Lung (tissue), 12 donors: ENCODE data around the gene CALB2. TPM values are rescaled to one million over a fixed set of nuclear protein-coding genes. Genes with fewer than 3 reads are reported as not detected.

Experiments used
- ATAC-seq: fragments of 200-7000 bp; cut with Tn5 transposase; one replicate; pipeline ENCODE4 v1.9.1; 2020; ENCODE audit warnings: moderate number of reproducible peaks; ENCODE audit not compliant: insufficient read depth, low FRiP score
- DNase-seq, 3 donors: peaks; one replicate each; pipeline ENCODE4 v3.0.0-alpha.2; 2013 to 2017
- H3K27ac ChIP-seq, 2 donors: one replicate each; pipeline ENCODE4 v1.5.1; 2013; ENCODE audit warnings: mild to moderate bottlenecking in 2 of 2, moderate library complexity in 2 of 2, control low read depth in 1 of 2, inconsistent platforms in 1 of 2, low read depth in 1 of 2, low read length in 1 of 2
- H3K27me3 ChIP-seq, 3 donors: one replicate each; pipeline ENCODE4 v1.5.1; 2013; ENCODE audit warnings: low read length in 2 of 3; ENCODE audit not compliant: control insufficient read depth in 3 of 3, insufficient read depth in 3 of 3
- H3K36me3 ChIP-seq, 4 donors: one replicate each; pipeline ENCODE4 v1.5.1; 2013; ENCODE audit warnings: low read length in 4 of 4, mild to moderate bottlenecking in 1 of 4, moderate library complexity in 1 of 4; ENCODE audit not compliant: control insufficient read depth in 4 of 4, insufficient read depth in 4 of 4
- H3K4me1 ChIP-seq, 5 donors: one replicate each; pipeline ENCODE4 v1.5.1; 2013; ENCODE audit warnings: low read length in 5 of 5, mild to moderate bottlenecking in 2 of 5, moderate library complexity in 1 of 5; ENCODE audit not compliant: control insufficient read depth in 5 of 5, insufficient read depth in 5 of 5
- H3K4me3 ChIP-seq: one replicate; pipeline ENCODE4 v1.5.1; 2013; ENCODE audit warnings: mild to moderate bottlenecking, control low read depth, moderate library complexity
- H3K9ac ChIP-seq, 2 donors: one replicate each; pipeline ENCODE4 v1.5.1; 2013; ENCODE audit warnings: low read length in 2 of 2, control low read depth in 1 of 2; ENCODE audit not compliant: insufficient read depth in 1 of 2
- H3K9me3 ChIP-seq, 4 donors: one replicate each; pipeline ENCODE4 v1.5.1; 2013; ENCODE audit warnings: low read length in 3 of 4, mild to moderate bottlenecking in 1 of 4, moderate library complexity in 1 of 4; ENCODE audit not compliant: control insufficient read depth in 4 of 4, insufficient read depth in 3 of 4
- CTCF ChIP-seq: IDR thresholded peaks from 2 replicates; pipeline ENCODE4 v1.5.1; 2012; ENCODE audit warnings: mild to moderate bottlenecking; ENCODE audit errors: control extremely low read depth, extremely low read depth
- WGBS, 2 donors: extraction: QIAGEN DNeasy Blood & Tissue Kit; methylation state at CpG; one replicate each; pipeline ENCODE4 v1.1.7; 2013; 5-methylcytosine and 5-hydroxymethylcytosine counted together
- polyA plus RNA-seq, 2 donors: library from polyadenylated mRNA; stranded (reverse); fragments of 200-250 nt; gene quantifications; one replicate each; pipeline ENCODE4 v1.2.1, GENCODE V29; 2013
- total RNA-seq, 2 donors: library from RNA; depleted of rRNA in 1 of 2; stranded (reverse); fragments of >200 nt in 1 of 2; gene quantifications; one replicate each; pipeline ENCODE4 v1.2.1, GENCODE V29; 2014 to 2021
- donor health status: control.
- donor health status: control.
- donor health status: Bipolar disorder and iron deficiency.
- donor health status: healthy.
- donor health status: DM: yes; HTN: yes; CAD: no.

Gene CALB2
- total and polyA plus RNA-seq, 4 donors: 0.02 to 11.7 (median 1.2) TPM

DNA sequence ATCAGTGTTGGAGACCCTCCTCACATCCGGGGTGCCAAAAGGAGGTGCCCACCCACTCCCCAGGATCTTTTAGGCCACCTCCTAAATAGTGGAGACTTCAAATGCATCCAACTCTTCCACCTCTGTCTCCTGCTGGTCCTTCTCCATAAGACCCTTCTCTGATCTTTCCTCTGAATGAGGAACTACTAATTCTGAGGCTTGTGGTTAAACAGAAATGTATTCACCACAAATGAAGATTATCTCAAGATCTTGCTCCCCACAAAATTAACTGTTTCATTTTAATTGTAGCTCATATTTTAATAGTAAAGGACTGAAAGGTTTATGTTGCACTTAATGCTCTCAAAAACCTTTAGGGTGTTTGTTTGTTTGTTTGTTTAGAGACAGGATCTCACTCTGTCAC, 49.2 kb downstream of the CALB2 start:
- no peak overlapping the region for H3K27ac ChIP-seq
- H3K4me3 ChIP-seq: no peak overlapping the region
- WGBS, 2 donors: 70 to 77% methylated on average over 1 of the region's 1 CpG
- no peaks in the 10 kb centered on the region for H3K36me3 ChIP-seq
- DNase-seq: no peak
- no peaks in the 10 kb centered on the region for H3K4me1 ChIP-seq
- no peak for TF ChIP-seq CTCF
- H3K9me3 ChIP-seq: peaks cover 0 to 14% (median 0%) of the 10 kb centered on the region in 4 donors
- H3K9ac ChIP-seq: no peak overlapping the region
- peaks cover 3 to 31% (median 3%) of the 10 kb centered on the region in 3 donors for H3K27me3 ChIP-seq
- no peak for ATAC-seq

DNA sequence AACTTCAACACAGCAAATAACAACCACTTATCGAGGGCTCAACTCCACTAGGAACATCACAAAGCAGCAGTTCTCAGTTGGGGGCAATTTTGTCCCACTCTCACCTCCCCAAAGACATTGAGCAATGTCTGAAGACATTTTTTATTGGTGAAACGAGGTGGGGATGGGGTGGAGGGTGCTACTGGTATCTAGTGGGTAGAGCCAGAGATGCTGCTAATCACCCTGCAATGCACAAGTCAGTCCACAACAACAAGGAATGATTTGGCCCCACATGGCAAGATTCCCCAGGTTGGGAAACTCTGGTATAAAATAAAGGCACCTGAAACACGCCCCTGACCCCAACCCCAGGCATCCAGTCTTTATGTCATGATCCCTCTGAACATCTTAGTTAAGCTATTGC, 50.0 kb downstream of the CALB2 start:
- 46 to 51% methylated on average over 3 of the region's 3 CpGs for WGBS, 2 donors

GRCh38 chr16:71409011-71409775, 50.7 kb downstream of the CALB2 start:
- DNase-seq: no peak
- no peak for TF ChIP-seq CTCF
- Histone ChIP-seq H3K4me3 (no peak overlapping the region), H3K9ac (no peak overlapping the region), H3K4me1 (no peaks in the 10 kb centered on the region), H3K36me3 (no peaks in the 10 kb centered on the region), H3K27me3 (peaks cover 3 to 31% (median 3%) of the 10 kb centered on the region in 3 donors), H3K27ac (no peak overlapping the region), H3K9me3 (peaks cover 0 to 12% (median 0%) of the 10 kb centered on the region in 4 donors)
- no peak for ATAC-seq
- 43 to 72% methylated on average over 16 of the region's 16 CpGs for WGBS, 2 donors

More for the DNA sequence above, 50.0 kb downstream of the CALB2 start:
- peaks cover 3 to 31% (median 3%) of the 10 kb centered on the region in 3 donors for H3K27me3 ChIP-seq
- no peak for ATAC-seq
- no peaks in the 10 kb centered on the region for H3K36me3 ChIP-seq
- no peak for DNase-seq
- no peak overlapping the region for H3K9ac ChIP-seq
- H3K4me3 ChIP-seq: no peak overlapping the region
- TF ChIP-seq CTCF: no peak
- no peaks in the 10 kb centered on the region for H3K4me1 ChIP-seq
- H3K9me3 ChIP-seq: peaks cover 0 to 14% (median 0%) of the 10 kb centered on the region in 4 donors
- no peak overlapping the region for H3K27ac ChIP-seq

DNA sequence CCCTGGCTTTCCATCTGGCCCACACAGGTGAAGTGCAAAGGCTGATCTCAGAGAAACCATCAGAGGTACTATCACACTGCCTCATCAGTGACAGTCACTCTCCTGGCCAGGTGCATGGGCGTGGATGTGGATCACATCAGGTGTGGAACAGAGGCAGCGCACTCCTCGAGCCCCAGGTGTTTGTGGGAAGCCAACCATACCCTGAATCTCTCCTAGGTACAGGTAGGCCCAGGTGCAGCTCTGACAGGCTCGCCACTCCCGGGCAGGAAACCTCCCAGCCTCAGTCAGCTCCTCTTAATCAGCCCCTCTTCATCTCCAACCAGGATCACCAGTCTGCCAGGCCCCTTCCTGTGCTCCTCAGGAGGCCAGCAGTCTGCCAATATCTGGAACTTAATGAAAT, 51.6 kb downstream of the CALB2 start:
- H3K9ac ChIP-seq: no peak overlapping the region
- TF ChIP-seq CTCF: no peak
- no peak overlapping the region for H3K4me3 ChIP-seq
- H3K9me3 ChIP-seq: peaks cover 0 to 6% (median 0%) of the 10 kb centered on the region in 4 donors
- 73 to 86% methylated on average over 5 of the region's 5 CpGs for WGBS, 2 donors
- H3K36me3 ChIP-seq: no peaks in the 10 kb centered on the region
- ATAC-seq (no peak), DNase-seq (no peak)
- H3K27me3 ChIP-seq: peaks cover 3 to 31% (median 3%) of the 10 kb centered on the region in 3 donors
- no peak overlapping the region for H3K27ac ChIP-seq
- no peaks in the 10 kb centered on the region for H3K4me1 ChIP-seq
